LNCaP clone FGC (cell line): ENCODE data around the gene NT5DC3.

Experiments
- DNase-seq: peaks from one replicate; pipeline ENCODE4 v3.0.0-alpha.2; 2011; ENCODE audit warnings: low read depth
- H3K4me3 ChIP-seq: 2 replicates; pipeline ENCODE4 v1.5.1; 2011; ENCODE audit warnings: mild to moderate bottlenecking, low read depth, low read length, control low read depth
- TF ChIP-seq, protein P1 (sequence below): IDR thresholded peaks from 2 replicates; pipeline ENCODE4 v1.5.1; 2012; ENCODE audit warnings: mild to moderate bottlenecking; ENCODE audit not compliant: control insufficient read depth, insufficient read depth; ENCODE audit errors: extremely low read depth

Gene NT5DC3

DNA sequence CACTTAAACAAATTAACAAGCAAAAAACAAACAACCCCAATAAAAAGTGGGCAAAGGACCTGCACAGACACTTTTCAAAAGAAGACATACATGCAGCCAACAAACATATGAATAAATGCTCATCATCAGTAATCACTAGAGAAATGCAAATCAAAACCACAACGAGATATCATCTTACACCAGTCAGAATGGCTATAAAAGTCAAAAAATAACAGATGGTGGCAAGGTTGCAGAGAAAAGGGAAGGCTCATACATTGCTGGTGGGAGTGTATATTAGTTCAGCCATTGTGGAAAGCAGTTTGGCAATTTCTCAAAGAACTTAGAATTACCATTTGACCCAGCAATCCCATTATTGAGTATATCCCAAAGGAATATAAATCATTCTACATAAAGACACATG lies 34.6 kb upstream of the NT5DC3 start:
- TF ChIP-seq, protein P1, sequence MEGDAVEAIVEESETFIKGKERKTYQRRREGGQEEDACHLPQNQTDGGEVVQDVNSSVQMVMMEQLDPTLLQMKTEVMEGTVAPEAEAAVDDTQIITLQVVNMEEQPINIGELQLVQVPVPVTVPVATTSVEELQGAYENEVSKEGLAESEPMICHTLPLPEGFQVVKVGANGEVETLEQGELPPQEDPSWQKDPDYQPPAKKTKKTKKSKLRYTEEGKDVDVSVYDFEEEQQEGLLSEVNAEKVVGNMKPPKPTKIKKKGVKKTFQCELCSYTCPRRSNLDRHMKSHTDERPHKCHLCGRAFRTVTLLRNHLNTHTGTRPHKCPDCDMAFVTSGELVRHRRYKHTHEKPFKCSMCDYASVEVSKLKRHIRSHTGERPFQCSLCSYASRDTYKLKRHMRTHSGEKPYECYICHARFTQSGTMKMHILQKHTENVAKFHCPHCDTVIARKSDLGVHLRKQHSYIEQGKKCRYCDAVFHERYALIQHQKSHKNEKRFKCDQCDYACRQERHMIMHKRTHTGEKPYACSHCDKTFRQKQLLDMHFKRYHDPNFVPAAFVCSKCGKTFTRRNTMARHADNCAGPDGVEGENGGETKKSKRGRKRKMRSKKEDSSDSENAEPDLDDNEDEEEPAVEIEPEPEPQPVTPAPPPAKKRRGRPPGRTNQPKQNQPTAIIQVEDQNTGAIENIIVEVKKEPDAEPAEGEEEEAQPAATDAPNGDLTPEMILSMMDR = no peak
- H3K4me3 ChIP-seq = no peak overlapping the region
- DNase-seq = no peak

DNA sequence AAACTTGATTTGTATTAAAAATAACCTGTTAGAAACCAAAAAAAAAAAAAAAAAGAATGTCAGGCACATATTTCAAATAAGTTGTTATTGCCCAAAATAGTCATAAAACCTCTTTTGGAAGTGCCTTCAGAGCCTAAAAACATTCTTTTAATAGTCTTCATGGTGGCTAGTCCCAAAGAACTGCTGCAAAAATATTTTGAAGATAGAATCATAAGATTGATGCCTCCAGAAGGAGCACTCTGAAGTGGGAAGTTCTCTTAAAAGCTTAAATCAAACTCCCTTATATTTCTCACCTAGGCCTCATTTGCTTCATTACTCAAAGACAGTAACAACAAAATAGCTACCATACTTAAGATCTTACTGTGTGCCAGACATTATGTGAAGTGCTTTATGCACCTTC lies 27.2 kb upstream of the NT5DC3 start:
- TF ChIP-seq, protein P1 = no peak
- no peak for DNase-seq
- H3K4me3 ChIP-seq = no peak overlapping the region

DNA sequence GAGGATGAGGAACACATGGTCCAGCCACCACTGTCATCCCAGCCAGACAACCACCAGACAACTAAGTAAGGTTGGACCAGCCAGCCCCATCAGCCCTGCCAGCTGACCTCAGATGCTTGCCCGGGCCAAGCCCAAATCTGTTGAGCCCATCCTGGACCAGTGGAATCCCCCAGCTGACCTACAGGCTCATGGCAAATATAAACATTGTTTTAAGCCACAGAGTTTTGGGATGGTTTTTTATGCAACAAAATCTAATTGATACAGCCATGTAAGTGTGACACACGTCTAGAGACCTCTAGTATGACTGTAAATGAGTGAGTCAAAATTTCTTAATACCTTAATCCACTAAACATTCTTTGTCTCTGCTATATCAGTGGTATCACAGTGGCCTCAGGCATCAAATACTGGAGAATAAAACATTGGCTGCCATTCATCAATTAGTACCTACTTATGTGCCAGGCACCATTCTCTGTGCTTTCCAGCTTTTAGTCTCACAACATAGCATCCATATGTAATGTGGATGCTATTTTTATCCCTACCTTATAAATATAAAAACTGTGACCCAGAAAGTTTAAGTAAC lies 24.2 kb upstream of the NT5DC3 start:
- no peak for DNase-seq
- TF ChIP-seq, protein P1 = no peak

DNA sequence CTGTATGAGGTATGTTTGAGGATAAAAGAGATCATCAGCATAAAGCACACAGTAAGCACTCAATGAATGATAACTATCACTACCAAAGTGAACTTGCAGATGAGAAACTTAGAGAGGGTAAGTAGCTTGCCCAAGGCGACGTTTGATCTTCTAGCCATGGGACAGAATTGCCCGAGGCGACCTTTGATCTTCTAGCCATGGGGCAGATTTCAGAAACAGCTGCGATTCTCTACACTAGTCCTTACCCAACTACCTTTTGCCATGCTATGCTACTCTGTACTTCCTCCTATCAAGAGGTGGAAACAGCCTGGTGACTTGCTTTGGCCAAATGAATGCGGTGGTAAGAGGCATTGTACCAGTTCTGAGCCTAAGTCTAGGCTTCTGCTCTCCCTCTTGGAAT lies 23.7 kb upstream of the NT5DC3 start:
- TF ChIP-seq, protein P1 = no peak
- DNase-seq = no peak
- H3K4me3 ChIP-seq = no peak overlapping the region

More for the DNA sequence above, 24.2 kb upstream of the NT5DC3 start:
- no peak overlapping the region for H3K4me3 ChIP-seq

DNA sequence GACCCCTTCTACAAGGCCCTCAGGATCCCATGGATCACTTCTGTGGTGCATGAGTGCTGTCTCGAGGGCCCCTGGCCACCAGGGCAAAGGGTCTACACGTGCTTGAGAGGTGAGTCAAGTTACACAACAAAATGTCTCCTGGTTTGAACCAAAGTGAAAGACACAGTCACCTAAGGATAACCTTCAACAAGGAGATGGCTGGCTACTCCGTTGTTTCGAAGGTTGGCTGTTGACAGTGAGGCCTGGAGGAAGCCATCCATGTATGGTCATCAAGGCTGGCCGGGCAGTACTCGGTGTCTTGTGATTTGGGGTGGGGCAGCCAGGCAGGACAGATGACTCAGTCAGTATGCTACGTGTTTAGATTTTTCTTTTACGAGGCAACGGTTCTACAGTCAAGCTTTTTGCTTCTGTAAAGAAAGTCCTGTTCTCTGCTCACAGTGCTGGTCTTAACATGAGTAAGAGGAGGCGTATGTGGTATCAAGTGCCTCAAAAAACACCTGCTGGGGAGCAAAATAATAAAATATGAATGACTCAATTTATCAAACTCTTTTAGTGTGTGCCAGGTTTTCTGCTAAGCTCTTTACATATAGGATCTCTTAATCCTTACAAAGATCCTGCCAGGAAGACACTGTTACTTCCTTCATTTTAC lies 18.0 kb upstream of the NT5DC3 start:
- H3K4me3 ChIP-seq = no peak overlapping the region
- TF ChIP-seq, protein P1 = no peak
- peak; percentile 83 for DNase-seq

DNA sequence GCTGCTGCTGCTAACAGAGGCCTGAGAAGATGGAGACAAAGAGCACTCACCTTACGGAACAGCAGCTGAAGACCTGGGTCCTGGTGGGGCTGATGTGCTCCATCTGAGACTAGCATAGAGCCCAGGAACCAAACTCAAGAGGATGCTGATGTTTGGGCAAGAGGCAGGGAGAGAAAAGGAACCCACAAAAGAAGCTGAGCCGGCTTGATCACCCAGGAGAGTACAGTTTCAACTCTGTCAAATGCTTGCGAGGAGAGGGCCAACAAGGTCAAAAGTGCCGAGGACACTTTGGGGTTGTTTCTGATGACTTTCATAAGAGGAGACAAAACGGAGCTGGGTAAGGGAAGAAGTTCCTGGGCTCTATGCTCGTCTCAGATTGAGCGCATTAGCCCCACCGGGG lies 17.3 kb upstream of the NT5DC3 start:
- no peak overlapping the region for H3K4me3 ChIP-seq
- no peak for DNase-seq
- TF ChIP-seq, protein P1 = no peak

DNA sequence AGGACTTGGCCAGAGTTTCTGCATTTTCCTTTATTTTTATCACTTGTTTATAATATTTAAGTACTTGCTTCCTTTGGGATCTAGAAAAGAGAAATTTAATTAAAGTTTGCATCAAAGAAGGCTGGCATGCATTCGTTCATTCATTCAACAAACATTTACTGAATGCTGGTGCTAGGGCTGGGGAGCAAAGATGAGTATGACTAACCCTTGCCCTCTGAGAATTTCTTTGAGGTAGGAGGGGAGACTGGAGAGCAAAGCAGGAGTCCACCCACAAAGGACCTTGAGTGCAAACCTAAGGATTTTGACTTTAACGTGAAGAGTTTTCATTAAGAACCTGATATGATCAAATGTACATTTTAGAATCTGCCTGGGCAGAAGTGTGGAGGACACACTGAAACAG lies 16.1 kb upstream of the NT5DC3 start:
- no peak overlapping the region for H3K4me3 ChIP-seq
- TF ChIP-seq, protein P1 = no peak
- DNase-seq = no peak
